Activated T-cell treated with anti-CD3 and anti-CD28 coated beads for 4 hours (primary cell): Measurements from ENCODE around the gene GRIN2A.

ENCODE experiments used
- DNase-seq: peaks from one replicate; pipeline ENCODE4 v3.0.0-alpha.2; 2020

GRIN2A gene

GRCh38 chr16:9957002-9957401 is 225.2 kb downstream of the GRIN2A start:
- DNase-seq = no peak

GRCh38 chr16:9955677-9956076 is 226.6 kb downstream of the GRIN2A start:
- DNase-seq = no peak

- DNase-seq = no peak
Measured at GRCh38 chr16:9953908-9954570, 228.2 kb downstream of the GRIN2A start.

GRCh38 chr16:9950658-9951057 is 231.6 kb downstream of the GRIN2A start:
- DNase-seq = no peak

GRCh38 chr16:9949396-9949795 is 232.8 kb downstream of the GRIN2A start:
- no peak for DNase-seq

- no peak for DNase-seq
Measured at GRCh38 chr16:9948933-9949332, 233.3 kb downstream of the GRIN2A start.

GRCh38 chr16:9946022-9946720 is 236.1 kb downstream of the GRIN2A start:
- DNase-seq = no peak

- DNase-seq = no peak
Measured at GRCh38 chr16:9943121-9943520, 239.1 kb downstream of the GRIN2A start.

- DNase-seq = no peak
Measured at GRCh38 chr16:9941245-9941644, 241.0 kb downstream of the GRIN2A start.

GRCh38 chr16:9934723-9935508 is 247.3 kb downstream of the GRIN2A start:
- no peak for DNase-seq

GRCh38 chr16:9932919-9933653 is 249.1 kb downstream of the GRIN2A start:
- no peak for DNase-seq

- no peak for DNase-seq
Measured at GRCh38 chr16:9932000-9932399, 250.2 kb downstream of the GRIN2A start.

GRCh38 chr16:9929836-9930235 is 252.4 kb downstream of the GRIN2A start:
- no peak for DNase-seq

GRCh38 chr16:9929313-9929712 is 252.9 kb downstream of the GRIN2A start:
- no peak for DNase-seq

- no peak for DNase-seq
Measured at GRCh38 chr16:9922441-9922840, 259.8 kb downstream of the GRIN2A start.

GRCh38 chr16:9921997-9922396 is 260.2 kb downstream of the GRIN2A start:
- no peak for DNase-seq

GRCh38 chr16:9919460-9919859 is 262.8 kb downstream of the GRIN2A start:
- DNase-seq = no peak

GRCh38 chr16:9917691-9918090 is 264.5 kb downstream of the GRIN2A start:
- DNase-seq = no peak

GRCh38 chr16:9913604-9914326 is 268.5 kb downstream of the GRIN2A start:
- DNase-seq = no peak

- no peak for DNase-seq
Measured at GRCh38 chr16:9911989-9912388, 270.2 kb downstream of the GRIN2A start.

GRCh38 chr16:9911231-9911630 is 271.0 kb downstream of the GRIN2A start:
- DNase-seq = no peak

GRCh38 chr16:9909072-9909825 is 273.0 kb downstream of the GRIN2A start:
- DNase-seq = no peak
